GM21390 (cell line): ENCODE results near the gene GRK1.
A peak's percentile ranks its signal among the peaks of the same experiment; 100 is the strongest.
"Not testable (repeated sequence)": the region's sequence is repeated elsewhere in the genome, so short reads cannot be mapped to it uniquely, and the experiment has no call there.

Source experiments
- ATAC-seq: cut with Tn5 transposase; IDR thresholded peaks from one replicate; pipeline ENCODE4 v1.9.1; 2021; ENCODE audit not compliant: unreplicated experiment

GRK1 gene

DNA sequence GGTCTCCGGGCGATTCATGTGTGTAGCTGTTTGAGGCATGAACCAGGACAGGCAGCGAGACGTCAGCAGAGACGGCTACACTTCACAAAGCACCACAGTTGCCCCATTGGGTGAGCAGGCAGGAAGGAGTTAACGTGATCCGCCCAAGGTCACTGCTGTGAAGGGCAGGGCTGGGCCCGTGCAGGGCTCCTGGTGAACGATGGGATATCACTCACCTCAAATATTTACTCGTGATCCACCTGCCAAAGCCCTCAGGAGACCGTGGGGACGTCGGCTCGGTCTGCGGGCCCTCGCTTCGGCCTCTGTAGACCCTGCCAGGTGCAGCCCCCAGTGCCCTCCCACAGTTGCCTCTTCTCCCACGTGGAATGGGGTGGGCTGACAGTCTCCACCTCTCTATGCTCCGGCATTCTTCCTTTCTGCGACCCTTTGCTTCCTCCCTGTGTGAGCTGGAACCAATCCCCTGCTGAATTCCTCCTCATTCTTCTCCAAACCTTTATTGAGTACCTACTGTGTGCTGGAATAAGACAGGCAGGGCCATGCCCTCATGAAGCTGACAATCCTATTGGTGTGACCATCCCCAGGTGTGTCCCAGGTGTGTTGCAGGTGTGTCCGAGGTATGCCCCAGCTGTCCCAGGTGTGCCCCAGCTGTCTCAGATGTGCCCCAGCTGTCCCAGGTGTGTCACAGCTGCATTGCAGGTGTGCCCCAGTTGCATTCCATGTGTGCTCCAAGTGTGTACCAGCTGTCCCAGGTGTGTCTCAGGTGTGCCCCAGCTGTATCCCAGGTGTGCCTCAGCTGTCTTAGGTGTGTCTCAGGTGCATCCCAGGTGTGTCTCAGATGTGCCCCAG is 2.0 kb upstream of the GRK1 start:
- no peak for ATAC-seq

DNA sequence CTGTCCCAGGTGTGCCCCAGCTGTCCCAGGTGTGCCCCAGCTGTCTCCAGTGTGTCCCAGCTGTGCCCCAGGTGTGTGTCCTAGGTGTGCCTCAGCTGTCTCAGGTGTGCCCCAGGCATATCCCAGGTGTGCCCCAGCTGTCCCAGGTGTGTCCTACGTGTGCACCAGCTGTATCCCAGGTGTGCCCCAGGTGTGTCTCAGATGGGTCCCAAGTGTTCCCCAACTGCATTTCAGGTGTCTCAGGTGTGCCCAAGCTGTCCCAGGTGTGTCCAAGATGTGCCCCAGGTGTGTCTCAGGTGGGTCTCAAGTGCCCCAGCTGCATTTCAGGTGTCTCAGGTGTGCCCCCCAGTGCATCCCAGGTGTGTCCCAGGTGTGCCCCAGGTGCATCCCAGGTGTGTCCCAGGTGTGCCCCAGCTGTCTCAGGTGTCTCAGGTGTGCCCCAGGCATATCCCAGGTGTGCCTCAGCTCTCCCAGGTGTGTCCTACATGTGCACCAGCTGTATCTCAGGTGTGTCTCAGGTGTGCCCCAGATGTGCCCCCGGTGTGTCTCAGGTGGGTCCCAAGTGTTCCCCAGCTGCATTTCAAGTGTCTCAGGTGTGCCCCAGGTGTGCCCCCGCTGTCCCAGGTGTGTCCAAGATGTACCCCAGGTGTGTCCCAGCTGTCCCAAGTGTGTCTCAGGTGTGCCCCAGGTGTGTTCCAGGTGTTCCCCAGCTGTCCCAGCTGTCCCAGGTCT is 1.3 kb upstream of the GRK1 start:
- no peak for ATAC-seq

DNA sequence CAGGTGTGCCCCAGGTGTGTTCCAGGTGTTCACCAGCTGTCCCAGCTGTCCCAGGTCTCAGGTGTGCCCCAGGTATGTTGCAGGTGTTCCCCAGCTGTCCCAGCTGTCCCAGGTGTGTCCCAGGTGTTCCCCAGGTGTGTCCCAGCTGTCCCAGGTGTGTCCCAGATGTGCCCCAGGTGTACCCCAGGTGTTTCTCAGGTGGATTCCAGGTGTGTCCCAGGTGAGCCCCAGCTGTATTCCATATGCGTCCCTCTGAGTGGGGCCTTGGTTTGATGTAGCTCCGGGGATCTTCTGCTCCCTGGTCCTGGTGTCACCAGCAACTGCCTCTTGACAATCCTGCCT is 719 bp upstream of the GRK1 start:
- no peak for ATAC-seq

DNA sequence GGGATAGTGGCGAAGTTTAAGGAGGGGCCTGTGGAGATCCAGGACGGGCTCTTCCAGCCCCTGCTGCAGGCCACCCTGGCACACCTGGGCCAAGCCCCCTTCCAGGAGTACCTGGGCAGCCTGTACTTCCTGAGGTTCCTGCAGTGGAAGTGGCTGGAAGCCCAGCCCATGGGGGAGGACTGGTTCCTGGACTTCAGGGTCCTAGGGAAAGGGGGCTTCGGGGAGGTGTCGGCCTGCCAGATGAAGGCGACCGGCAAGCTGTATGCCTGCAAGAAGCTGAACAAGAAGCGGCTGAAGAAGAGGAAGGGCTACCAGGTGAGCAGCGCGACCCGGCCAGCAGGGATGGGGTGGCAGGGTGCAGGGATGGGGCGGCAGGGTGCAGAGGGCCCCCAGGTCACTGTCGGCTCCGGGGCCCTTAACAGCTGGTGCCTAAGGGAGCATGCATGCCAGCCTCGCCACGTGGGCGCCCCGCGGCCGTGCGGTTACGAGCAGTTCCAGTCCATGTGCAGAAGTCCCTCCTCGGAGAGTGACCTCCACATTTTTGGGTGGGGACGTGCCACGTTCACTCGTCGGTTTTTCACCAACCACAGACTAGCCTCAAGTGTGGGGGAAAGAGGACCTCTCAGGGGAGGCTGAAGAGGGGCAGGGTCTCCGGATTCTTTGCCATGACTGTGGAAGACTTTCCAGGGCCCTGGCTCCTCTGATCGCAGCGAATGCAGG is 912 bp downstream of the GRK1 start:
- no peak for ATAC-seq

DNA sequence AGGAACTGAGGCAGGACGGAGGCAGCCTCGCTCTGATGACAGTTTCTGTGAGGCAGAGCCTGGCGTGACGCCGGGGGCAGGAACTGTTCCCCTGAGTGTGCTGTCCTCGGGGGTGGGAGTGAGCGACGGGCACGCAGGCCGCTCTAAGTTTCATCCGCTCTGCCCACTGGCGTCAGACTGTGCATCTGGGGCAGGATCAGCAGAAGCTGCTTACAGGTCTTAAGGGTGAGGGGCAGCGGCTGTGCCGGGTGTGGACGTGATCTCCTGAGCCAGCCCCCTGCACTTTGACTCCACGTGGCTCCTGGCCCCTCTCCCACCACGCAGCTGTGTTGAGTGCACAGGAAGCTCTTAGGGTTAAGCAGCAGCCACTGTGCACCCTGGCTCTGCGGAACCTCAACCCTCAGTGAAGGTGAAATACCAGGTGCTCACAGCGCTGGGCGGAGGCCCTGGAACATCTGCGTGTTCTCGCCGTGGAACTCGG is 1.5 kb downstream of the GRK1 start:
- ATAC-seq, result no peak

DNA sequence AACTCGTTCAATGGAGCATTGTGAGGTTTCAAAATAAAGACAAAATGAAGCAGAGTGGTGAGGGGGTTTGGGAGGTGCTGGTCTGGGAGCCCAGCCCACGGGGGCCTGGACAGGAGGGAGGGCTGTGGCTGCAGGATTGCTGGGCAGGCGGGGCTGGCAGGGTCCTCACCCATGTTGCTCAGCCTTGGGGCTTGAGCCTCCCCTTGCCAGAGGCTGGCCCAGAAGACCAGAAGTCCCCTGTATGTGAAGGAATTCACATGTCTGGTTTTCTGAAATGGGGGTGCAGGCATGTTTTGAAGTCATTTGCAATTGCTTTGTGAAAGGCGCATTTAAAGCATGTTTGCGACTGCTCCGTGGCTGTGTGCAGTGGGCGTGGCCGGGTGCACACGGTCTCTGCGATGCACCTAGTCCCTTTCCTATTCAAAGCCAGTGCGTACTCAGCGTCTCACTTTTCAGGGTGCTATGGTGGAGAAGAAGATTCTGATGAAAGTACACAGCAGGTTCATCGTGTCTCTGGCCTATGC is 2.3 kb downstream of the GRK1 start:
- no peak for ATAC-seq

DNA sequence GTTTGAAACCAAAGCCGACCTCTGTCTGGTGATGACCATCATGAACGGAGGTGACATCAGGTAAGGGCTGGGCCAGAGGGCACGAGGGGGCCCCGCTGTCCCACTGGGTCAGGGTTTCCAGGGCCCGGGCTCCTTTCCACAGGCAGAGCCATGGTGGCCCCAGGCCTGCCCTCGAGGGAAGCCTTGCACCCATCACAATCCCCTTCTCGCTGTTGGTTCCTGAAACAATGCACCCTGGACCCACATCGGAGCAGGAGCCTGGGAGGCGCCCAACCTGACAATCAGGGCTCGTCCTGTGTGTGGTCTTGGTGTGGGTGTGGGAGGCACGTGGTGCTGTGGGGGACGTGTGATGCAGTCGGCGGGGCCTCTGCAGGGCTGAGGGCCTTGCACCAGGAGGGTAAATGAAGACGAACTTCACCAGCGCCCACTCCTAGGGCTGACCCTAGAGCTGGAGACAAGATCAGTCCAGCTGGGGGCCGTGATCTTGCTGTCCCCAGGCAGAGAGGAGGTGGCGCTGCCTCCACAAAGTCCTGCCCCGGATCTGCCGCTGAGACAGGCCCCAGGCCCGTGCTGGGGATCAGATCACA is 2.8 kb downstream of the GRK1 start:
- no peak for ATAC-seq

DNA sequence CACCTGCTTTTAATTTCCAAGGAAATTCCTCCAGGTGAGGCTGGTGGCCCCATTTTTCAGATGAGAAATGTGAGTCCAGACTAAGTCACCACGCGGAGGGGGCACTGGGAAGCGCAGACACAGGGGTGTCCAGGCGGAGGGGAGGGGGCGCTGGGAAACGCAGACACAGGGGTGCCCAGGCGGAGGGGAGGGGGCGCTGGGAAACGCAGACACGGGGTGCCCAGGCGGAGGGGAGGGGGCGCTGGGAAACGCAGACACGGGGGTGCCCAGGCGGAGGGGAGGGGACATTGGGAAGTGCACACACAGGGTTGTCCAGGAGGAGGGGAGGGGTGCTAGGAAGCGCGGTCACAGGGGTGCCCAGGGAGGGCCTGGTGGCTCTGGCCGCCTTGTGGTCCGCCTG is 3.5 kb downstream of the GRK1 start:
- ATAC-seq, result no peak

DNA sequence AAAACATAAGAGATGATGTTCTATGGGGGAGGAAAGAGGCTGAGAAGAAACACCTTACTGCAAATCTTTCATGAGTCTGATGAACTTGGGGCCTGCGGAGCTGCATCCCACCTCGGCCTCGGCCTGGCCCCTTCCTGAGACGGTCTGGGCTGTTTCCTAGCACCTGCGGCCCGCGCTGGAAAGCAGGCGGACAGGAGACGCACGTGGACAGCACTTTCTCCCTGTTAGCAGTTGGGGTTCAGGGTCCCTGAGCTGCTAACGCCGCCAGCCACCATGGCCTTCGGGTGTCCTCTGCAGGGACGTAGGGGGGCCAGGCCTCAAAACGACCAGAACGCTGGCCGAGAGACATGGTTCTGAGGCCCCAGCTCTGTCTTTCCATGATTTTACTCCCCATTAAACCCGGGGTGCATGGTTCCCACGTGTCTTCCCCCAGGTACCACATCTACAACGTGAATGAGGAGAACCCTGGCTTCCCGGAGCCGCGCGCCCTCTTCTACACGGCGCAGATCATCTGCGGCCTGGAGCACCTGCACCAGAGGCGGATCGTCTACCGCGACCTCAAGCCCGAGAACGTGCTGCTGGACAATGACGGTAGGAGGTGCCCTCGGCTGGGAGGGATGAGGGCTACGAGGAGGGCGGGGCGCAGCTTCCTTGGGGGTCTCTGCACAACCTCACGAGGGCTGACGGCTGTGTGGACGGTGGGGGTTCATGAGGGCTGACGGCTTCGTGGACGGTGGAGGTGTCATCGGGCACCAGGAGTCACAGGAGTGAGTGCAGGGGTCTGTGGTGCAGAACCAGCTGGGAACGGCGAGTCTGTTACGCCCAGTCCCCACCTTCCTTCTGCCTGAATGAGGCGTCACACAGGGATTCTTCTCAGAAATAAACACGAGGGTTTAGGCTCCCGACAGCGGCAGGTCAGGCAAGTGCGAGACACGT is 4.3 kb downstream of the GRK1 start:
- no peak for ATAC-seq

DNA sequence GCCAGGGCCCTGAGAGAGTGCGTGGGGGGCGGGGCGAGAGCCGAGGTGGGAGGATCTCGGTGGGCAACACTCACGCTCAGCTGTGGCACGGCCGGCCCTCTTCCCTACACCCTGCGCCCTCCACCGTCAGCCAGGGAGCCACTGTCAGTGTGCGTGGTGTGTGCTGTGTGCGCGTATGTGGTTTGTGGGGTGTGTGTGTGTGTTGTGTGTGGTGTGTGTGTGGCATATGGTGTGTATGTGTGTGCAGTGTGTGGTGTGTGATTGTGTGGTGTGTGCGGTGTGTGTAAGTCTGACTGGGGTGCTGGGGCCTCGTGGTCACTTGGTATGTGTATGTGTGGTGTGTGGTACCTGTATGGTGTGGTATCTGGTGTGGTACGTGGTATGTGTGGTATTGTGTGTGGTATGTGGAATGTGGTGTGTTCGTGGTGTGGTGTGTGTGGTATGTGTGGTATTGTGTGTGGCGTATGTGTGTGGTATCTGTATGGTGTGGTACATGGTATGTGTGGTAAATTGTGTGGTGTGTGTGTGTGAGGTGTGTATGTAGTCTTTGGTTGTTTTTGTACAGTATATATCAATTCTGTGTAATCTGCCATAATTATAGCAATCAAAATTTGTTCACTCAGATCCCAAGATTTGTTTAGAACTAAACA is 5.1 kb downstream of the GRK1 start:
- ATAC-seq, result no peak

DNA sequence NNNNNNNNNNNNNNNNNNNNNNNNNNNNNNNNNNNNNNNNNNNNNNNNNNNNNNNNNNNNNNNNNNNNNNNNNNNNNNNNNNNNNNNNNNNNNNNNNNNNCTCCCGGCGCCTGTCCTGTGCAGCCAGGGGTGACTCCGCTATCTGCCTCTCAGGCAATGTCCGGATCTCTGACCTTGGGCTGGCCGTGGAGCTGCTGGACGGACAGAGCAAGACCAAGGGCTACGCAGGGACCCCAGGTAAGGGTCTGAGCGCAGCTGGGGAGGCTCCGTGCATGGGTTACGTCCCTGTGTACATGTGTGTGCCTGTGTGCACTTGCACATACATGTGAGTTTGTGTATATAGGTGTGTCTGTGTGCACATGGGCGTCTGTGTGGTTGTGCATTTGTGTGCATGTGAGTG is 55.9 kb downstream of the GRK1 start:
- ATAC-seq, result no peak

DNA sequence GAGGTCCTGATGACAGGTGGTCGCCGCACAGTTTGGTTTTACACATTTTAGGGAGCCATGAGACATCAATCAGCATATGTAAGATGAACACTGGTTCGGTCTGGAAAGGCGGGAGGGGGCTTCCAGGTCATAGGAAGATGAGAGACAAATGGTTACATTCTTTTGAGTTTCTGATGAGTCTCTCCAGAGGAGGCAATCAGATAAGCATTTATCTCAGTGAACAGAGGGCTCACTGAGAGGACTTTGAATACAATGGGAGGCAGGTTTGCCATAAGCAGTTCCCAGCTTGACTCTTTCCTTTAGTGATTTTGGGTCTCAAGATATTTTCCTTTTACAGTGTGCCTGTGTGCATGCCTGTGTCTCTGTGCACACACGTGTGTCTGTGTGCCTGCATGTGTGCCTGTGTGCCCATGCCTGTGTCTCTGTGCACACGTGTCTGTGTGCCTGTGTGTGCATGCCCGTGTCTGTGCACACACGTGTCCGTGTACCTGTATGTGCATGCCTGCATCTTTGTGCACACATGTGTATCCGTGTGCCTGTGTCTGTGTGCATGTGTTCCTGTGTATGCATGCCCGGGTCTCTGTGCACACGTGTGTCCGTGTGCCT is 56.5 kb downstream of the GRK1 start:
- no peak for ATAC-seq

DNA sequence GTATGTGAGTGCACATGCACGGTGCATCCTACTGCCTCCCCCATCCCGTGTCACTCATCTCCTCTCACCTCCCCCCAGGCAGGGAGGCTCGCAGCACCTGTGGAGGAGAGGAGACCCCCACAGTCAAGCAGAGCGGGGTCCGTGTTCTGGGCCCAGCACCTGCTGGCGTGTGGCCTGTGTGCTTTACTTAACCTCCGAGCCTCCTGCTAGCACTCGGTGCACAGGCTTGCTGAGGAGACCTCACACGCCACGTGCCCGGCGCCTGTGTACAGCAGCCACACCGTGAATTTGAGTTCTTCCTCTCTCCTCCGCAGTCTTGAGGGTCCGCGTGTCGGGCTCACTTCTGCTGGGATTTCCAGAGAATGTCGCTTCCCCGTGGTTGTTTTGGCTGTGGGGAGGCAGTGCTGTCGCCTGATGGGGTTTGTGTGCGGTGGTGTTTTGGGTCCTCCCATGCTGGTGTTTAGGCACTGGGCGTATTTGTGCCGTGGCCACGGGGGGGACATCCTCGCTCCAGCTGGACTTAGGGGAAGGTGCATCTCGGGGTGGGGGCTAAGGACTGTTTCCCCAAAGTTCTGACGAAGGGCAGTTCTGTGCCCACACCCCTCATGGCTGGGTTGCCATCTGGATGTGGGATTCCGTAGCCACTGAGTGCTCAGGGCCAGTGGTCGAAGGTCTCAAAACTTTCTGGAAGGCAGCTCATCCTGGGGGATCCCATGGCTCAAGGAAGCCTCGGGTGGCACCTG is 57.2 kb downstream of the GRK1 start:
- ATAC-seq, result no peak

DNA sequence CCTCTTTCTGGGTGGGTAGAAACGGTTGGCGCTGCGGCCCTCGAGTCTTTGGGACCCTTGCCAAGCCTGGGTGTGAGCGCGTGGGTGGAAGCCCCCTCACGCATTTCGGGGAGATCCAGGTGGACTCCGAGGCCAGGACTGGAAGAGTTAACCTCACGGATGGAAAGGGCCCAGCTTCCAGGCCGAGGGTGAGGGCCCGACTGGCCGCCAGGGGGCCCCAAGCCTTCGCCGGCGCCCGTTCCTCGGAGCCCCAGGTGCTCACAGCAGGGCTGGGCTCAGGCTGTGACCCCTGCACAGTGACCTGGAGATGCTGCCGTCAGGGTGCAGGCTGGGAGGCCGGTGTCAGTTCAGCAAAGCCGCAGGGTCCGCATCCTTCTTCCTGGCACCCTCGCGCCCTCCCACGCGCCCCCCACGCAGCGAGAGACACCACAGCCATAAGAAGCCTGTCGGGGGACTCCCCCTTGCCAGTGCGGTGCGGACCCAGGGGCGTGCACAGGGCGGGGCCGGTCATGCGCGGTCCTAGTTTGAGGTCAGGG is 57.8 kb downstream of the GRK1 start:
- ATAC-seq, result peak; percentile 93

DNA sequence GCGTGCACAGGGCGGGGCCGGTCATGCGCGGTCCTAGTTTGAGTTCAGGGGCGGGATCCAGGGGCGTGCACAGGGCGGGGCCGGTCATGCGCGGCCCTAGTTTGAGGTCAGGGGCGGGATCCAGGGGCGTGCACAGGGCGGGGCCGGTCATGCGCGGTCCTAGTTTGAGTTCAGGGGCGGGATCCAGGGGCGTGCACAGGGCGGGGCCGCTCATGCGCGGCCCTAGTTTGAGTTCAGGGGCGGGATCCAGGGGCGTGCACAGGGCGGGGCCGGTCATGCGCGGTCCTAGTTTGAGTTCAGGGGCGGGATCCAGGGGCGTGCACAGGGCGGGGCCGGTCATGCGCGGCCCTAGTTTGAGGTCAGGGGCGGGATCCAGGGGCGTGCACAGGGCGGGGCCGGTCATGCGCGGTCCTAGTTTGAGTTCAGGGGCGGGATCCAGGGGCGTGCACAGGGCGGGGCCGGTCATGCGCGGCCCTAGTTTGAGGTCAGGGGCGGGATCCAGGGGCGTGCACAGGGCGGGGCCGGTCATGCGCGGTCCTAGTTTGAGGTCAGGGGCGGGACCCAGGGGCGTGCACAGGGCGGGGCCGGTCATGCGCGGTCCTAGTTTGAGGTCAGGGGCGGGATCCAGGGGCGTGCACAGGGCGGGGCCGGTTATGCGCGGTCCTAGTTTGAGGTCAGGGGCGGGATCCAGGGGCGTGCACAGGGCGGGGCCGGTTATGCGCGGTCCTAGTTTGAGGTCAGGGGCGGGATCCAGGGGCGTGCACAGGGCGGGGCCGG is 58.5 kb downstream of the GRK1 start:
- ATAC-seq, result not testable (repeated sequence)

DNA sequence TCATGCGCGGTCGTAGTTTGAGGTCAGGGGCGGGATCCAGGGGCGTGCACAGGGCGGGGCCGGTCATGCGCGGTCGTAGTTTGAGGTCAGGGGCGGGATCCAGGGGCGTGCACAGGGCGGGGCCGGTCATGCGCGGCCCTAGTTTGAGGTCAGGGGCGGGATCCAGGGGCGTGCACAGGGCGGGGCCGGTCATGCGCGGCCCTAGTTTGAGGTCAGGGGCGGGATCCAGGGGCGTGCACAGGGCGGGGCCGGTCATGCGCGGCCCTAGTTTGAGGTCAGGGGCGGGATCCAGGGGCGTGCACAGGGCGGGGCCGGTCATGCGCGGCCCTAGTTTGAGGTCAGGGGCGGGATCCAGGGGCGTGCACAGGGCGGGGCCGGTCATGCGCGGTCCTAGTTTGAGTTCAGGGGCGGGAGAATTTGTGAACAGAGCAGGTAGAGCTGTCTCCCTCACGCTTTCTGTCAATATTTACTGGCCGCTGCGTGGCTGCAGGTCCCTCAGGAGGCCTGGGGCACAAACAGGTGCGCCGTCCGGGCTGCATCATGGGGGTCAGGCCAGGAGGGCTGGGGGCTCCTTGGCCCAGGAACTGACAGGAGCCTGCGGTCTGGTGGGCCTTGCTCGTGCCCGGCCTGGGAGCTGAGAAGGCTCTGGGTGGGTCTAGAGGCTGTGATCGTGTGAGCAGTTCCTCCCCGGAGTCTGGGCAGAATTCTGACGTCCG is 59.2 kb downstream of the GRK1 start:
- ATAC-seq, result not testable (repeated sequence)

DNA sequence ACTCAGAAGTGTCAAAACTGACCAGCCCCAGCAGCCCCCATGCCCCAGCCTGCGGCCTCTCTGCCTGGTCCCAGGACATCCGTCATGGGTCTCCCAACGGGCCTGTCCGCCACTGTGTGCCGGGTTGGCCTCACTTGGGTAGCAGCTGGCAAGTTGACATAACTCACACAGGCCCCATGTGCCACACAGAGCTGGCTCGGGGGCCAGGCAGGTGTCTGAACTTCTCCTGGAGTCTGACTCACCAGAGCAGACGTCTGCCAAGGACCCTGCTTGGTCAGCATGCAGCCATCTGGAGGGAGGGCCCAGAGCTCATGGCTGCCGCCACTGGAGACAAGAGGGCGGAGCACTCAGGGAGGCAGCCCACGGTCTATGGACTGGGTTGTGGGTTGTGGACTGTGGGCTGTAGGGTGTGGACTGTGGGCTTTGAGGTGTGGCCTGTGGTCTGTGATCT is 60.0 kb downstream of the GRK1 start:
- no peak for ATAC-seq
